NCI-H526 (cell line): ENCODE measurements around the gene DCAKD.
A peak's percentile ranks its signal among the peaks of the same experiment; 100 is the strongest.

Experiments
- DNase-seq, 2 experiments: peaks; one replicate each; lab custom pipeline; 2025; lab: John Stamatoyannopoulos, UW

Gene DCAKD

GRCh38 chr17:45030733-45031132, 20.7 kb downstream of the DCAKD start:
- no peak for DNase-seq

DNA sequence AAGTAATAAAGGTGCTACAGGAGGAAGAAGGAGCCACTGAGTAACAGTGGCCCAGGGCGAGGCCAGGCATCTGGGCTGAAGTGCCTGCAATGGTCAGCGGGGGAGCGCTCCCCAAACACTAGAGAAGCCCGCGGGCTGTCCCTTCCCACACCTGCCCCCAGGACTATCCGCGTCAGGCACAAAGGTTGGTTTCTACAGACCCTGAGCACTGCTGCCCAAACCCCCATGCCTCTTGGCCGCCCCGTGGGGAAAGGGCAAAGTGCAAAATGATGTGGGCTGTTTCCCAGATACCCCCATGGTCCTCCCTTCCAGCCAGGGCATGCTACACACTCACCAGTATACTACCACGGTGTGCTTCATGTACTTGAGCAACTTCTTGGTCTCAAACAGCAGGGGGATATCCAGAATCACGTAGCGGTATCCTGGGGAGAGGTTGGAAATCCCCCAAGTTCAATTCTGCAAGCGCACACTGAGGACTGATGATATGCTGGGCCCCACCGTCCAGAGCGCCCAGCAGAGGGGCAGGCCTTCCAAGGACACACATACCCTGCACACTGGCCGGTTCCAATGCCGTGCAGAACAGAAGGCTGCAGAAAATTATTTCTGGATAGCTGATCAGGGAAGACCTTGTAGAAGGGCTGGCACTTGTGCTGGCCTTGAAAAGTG, 21.5 kb downstream of the DCAKD start:
- no peak for DNase-seq

GRCh38 chr17:45029096-45029495, 22.3 kb downstream of the DCAKD start:
- DNase-seq, result no peak

- DNase-seq, result peak; percentile 56 to 67
Observed at GRCh38 chr17:45022655-45023339, 28.6 kb downstream of the DCAKD start.

GRCh38 chr17:45022288-45022648, 29.2 kb downstream of the DCAKD start:
- no peak for DNase-seq

DNA sequence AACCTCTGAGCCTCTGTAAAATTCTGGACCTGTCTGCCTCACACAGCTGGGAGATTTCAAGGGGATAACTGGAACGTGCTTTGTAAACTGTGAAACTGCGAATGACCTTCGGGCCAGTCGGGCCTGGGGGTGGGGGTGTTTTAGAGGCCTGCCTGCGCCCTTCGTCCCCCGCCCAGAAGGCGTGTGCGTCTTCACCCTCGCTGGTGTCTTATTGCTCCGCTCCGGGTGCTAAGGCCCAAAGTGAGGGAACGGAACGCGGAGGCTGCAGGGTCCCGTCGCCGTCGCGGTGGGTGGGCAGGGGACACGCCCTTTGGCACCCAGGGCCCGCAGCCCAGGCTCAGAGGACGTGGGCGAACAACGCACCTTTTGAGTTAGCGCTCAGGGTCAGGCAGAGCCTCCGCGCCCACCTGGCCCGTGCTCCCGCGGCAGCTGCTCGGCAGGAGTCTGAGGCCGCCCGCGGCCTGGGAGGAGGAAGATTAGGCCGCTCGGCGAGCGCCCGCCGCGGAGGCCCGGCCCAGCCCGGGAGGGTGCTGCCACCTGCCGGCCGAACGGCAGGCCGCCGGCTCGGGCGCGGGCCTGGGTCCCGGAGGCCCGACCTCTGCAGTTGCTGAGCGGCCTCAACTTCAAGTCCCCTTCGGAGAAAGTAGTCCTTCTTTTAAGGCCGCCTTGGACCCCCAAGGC, 29.7 kb downstream of the DCAKD start:
- peak in 1 of 2 experiments; percentile 93 for DNase-seq

DNA sequence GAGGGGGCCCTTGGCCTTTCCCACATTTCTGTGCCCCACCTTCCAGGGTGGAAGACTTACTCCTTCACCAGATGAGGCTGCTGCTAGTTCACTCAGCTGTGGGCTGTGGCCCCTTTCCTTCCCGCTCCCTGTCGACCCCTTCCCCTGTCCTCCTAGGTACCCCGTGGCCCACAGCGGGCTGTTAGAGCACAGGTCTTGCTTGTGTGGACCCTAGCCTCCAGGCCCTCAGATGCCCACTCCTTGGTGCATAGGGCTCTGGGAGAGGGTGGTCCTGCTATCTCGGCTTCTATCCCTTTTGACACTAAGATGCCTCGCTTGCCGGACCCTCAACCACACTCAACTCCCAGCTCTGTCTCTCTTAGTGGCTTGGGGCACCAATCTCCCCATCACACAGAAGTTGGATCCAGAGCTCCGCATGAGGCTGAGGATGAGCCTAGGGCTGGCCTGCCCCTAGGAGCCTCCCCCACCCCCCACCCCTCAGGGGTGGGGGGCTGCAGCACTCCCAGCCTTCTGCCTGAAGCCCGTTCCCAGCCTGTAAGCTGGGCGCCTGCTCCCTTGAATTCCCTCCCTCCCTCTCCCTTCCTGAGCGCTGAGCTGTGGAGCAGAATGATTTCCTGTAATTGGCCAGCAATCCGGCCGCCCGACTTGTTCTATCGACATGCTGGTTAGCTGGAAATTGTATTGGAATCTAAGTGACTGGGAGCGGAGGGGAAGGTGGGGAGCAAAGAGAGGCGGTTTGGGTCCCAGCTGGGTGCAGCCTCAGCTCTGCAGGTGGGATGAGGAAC, 30.9 kb downstream of the DCAKD start:
- peak in 1 of 2 experiments; percentile 54 for DNase-seq

DNA sequence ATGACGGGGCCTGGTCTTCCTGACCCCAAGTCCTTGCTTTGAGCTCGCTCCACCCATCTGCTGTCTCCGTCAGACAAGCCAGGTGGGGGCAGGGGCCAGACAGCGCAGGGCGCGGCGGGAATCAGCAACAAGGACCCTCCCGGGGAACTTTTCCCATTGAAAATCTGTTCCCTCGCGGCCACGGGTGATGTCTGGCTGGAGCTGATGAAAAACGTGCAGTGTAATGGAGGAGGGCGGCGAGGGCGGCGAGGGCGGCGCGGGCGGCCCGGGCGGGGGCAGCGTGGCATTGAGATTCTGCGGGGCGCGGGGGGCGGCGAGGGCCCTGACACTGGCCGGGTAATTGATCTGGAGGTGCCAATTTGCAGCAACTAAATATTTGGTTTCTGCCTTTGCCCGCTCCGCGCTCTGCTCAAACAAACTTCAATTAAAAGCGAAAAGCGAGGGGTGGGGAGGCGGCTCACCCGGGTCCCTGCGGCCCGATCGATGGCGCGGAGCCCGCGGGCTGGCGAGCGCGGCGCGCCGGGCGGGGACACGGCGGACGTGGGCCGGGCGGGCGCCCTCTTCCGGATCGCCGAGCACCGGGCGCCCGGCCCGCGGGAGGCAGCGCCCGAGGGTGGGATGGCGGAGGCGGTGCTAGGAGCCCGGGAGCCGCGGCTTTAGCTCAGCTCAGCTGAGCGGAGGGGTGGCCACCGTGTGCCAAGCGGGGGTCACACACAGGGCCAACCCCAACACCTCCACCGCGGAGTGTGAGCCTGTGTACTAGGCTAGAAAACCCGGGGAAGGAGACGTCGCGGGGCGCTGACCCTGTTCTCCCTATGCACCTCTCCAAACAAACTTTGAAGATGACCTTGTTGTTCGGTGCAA, 32.4 kb downstream of the DCAKD start:
- peak in 1 of 2 experiments; percentile 82 for DNase-seq

GRCh38 chr17:45018514-45018847, 33.0 kb downstream of the DCAKD start:
- DNase-seq, result no peak

DNA sequence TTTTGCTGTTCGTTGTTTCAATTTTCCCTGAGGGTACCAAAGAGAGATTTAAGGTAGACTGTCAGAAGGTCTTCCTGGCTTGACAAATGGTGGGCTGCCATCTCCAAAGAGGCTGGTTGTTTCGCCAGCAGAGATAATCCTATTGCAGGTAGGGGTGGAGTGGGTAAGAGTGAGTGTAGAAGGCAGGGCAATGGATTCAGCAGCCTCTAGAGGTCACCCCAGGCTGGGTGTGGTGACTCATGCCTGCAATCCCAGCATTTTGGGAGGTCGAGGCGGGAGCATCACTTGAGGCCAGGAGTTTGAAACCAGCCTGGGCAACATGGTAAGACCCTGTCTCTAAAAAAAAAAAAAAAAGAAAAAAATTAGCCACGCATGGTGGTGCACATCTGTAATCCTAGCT, 34.6 kb downstream of the DCAKD start:
- peak in 1 of 2 experiments; percentile 34 for DNase-seq

DNA sequence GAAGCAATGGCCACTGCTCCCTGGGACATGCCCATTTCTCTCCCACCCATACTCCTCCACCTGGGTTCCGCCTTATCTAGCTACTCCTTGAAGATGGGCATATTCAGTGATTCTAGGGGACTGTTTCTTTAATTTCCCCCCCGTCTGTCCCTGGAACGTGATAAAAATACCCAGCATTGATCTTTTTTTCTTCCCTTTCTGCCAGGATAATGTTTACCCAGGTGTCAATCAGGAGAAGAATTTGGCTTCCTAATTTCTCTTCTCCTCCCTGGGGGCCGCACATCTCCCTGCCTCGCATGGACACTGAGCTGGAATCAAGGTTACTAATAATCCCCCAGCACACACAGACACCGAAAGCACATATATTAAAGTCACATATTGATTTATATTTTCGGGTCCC, 35.2 kb downstream of the DCAKD start:
- no peak for DNase-seq

GRCh38 chr17:45013021-45013997, 38.1 kb downstream of the DCAKD start:
- no peak for DNase-seq

DNA sequence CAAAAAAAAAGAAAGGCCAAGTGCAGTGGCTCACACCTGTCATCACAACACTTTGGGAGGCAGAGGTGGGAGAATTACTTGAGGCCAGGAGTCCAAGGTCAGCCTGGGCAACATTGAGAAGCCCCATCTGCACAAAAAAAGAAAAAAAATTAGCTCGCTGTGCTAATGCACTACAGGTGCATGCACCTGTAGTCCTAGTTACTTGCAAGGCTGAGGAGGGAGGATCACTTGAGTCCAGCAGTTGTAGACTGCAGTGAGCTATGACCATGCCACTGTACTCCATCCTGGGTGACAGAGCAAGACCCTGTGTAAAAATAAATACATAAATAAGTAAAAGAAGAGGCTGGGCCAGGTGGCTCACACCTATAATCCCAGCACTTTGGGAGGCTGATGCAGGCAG, 39.7 kb downstream of the DCAKD start:
- DNase-seq, result no peak

DNA sequence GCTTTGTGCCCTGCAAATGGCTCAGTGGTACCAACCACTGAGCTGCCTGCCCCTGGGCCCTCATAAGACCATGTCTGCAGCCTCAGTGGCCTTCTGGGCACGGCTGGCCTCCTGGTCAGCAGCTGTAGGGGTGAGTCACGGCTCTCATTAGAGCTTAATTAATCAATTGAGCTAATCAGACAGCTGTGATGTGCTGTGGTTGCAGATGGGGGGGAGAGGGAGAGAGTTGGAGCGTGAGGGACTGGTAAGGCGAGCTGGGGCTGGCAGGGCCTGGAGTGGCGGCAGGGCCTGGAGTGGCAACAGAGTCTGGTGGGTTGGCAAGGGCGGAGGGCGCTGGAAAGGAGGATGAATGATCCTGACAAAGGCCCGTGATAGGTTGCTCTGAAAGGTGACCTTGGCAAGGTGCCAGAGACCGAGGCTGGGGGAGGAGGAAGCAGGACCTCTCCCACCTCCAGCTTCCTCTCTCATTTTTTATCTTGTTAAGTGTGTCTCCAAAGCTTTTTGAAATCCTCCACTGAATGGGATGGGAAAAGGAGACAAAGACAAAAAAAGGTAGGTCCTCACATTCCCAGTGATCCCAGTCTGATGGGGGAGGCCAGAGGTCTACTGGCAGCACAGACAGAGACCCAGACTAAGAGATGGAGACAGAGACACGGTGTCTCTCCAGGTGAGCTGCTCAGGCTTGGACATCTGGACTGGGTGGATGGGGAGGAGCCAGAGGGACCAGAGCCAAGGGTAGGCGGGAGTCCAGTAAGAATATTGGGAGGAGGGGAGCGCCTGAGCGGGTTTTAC, 41.6 kb downstream of the DCAKD start:
- no peak for DNase-seq

GRCh38 chr17:45008216-45008615, 43.2 kb downstream of the DCAKD start:
- no peak for DNase-seq

- no peak for DNase-seq
Observed at GRCh38 chr17:45006927-45007461, 44.4 kb downstream of the DCAKD start.

GRCh38 chr17:45005700-45006099, 45.7 kb downstream of the DCAKD start:
- DNase-seq, result no peak

- DNase-seq, result no peak
Observed at GRCh38 chr17:45004388-45004787, 47.0 kb downstream of the DCAKD start.

- no peak for DNase-seq
Observed at GRCh38 chr17:45003877-45004276, 47.6 kb downstream of the DCAKD start.
